B cell (primary cell): ENCODE results near the gene CACNA2D3. TPM values are rescaled to one million over a fixed set of nuclear protein-coding genes. Genes with fewer than 3 reads are reported as not detected.

Experiments
- ATAC-seq: fragments of 200-7000 bp; cut with Tn5 transposase; one replicate; pipeline ENCODE4 v1.10.0; 2021; ENCODE audit warnings: low read depth, mild to moderate bottlenecking, moderate number of reproducible peaks, moderate library complexity
- CTCF ChIA-PET: fragments of 350-600 bp; sonication (Branson Sonifier 250); formaldehyde crosslinking; loops from one replicate; lab custom pipeline; 2021; ENCODE audit warnings: antibody characterized with exemption, inconsistent platforms; lab: Charles Lee
- POLR2A ChIA-PET: fragments of 350-600 bp; sonication (Branson Sonifier 250); formaldehyde crosslinking; loops from one replicate; lab custom pipeline; 2021; ENCODE audit warnings: antibody characterized with exemption; lab: Charles Lee
- DNase-seq: peaks from one replicate; pipeline ENCODE4 v3.0.0; 2013
- H2AFZ ChIP-seq: 2 replicates; pipeline ENCODE4 v1.6.1; 2012; ENCODE audit warnings: mild to moderate bottlenecking, low read depth, low read length; ENCODE audit not compliant: insufficient read depth, poor library complexity, severe bottlenecking
- H3K27ac ChIP-seq, 2 donors: 1 replicate in 1 of 2; 2 replicates in 1 of 2; pipeline ENCODE4 v1.5.1; 2012 to 2013; ENCODE audit warnings: low read length in 2 of 2, mild to moderate bottlenecking in 2 of 2, moderate library complexity in 1 of 2
- H3K27me3 ChIP-seq, 4 experiments: fragments of 200-600 bp in 1 of 4; sonication (generic) in 1 of 4; replicated peaks in 1 of 4; 1 replicate in 2 of 4; 2 replicates in 2 of 4; pipeline versions ENCODE4 v1.6.1 to v1.7.0; 2013 to 2016; ENCODE audit warnings: low read length in 3 of 4, mild to moderate bottlenecking in 2 of 4, mixed read lengths in 1 of 4, moderate library complexity in 1 of 4; ENCODE audit not compliant: insufficient read depth in 4 of 4, control insufficient read depth in 3 of 4; ENCODE audit errors: control extremely low read depth in 1 of 4
- H3K36me3 ChIP-seq, 2 experiments: replicated peaks in 1 of 2; 1 replicate in 1 of 2; 2 replicates in 1 of 2; pipeline versions ENCODE4 v1.6.1 to v1.7.1; 2013; ENCODE audit warnings: low read length in 1 of 2; ENCODE audit not compliant: insufficient read depth in 2 of 2, control insufficient read depth in 1 of 2; ENCODE audit errors: control extremely low read depth in 1 of 2, extremely low read depth in 1 of 2
- H3K4me1 ChIP-seq, 2 donors: fragments of 200-600 bp in 1 of 2; sonication (generic) in 1 of 2; 1 replicate in 1 of 2; 2 replicates in 1 of 2; pipeline versions ENCODE4 v1.5.1 to v1.6.1; 2013 to 2017; ENCODE audit warnings: low read length in 2 of 2; ENCODE audit not compliant: control insufficient read depth in 2 of 2, insufficient read depth in 2 of 2
- H3K4me2 ChIP-seq: replicated peaks from 2 replicates; pipeline ENCODE3; 2012; ENCODE audit warnings: mild to moderate bottlenecking, low read depth, low read length; ENCODE audit not compliant: poor library complexity, severe bottlenecking
- H3K4me3 ChIP-seq, 5 experiments: fragments of 200-600 bp in 1 of 5; sonication (generic) in 1 of 5; 1 replicate in 3 of 5; 2 replicates in 2 of 5; pipeline versions ENCODE4 v1.5.1 to v1.7.0; 2011 to 2016; ENCODE audit warnings: low read length in 4 of 5, mild to moderate bottlenecking in 4 of 5, low read depth in 2 of 5, control low read depth in 1 of 5, moderate library complexity in 1 of 5; ENCODE audit not compliant: insufficient read depth in 1 of 5; ENCODE audit errors: control extremely low read depth in 1 of 5, extremely low read depth in 1 of 5
- H3K79me2 ChIP-seq: fragments of 200-600 bp; sonication (generic); one replicate; pipeline ENCODE4 v1.6.0; 2016; ENCODE audit warnings: low read length; ENCODE audit not compliant: control insufficient read depth, insufficient read depth
- H3K9ac ChIP-seq: fragments of 200-600 bp; sonication (generic); 2 replicates; pipeline ENCODE4 v1.6.1; 2017; ENCODE audit warnings: mild to moderate bottlenecking, low read length, moderate library complexity
- H3K9me3 ChIP-seq, 3 donors: one replicate each; pipeline versions ENCODE4 v1.6.1 to v1.7.1; 2013; ENCODE audit warnings: low read length in 2 of 3; ENCODE audit not compliant: control insufficient read depth in 2 of 3, insufficient read depth in 1 of 3; ENCODE audit errors: control extremely low read depth in 1 of 3
- H4K20me1 ChIP-seq: 2 replicates; pipeline ENCODE4 v1.6.0; 2012; ENCODE audit warnings: mild to moderate bottlenecking, low read length; ENCODE audit not compliant: insufficient read depth, control insufficient read depth, poor library complexity, severe bottlenecking
- H3K27ac Mint-ChIP-seq: one replicate; pipeline ENCODE4 v1.8.0; 2021; ENCODE audit warnings: mixed read lengths
- H3K27me3 Mint-ChIP-seq: one replicate; pipeline ENCODE4 v1.8.0; 2021; ENCODE audit warnings: mixed read lengths
- H3K4me1 Mint-ChIP-seq: one replicate; pipeline ENCODE4 v1.8.0; 2021; ENCODE audit warnings: mixed read lengths
- H3K4me3 Mint-ChIP-seq: one replicate; pipeline ENCODE4 v1.8.0; 2021; ENCODE audit warnings: mixed read lengths
- H3K9me3 Mint-ChIP-seq: one replicate; pipeline ENCODE4 v1.8.0; 2022; ENCODE audit warnings: mixed read lengths; ENCODE audit not compliant: insufficient read depth
- CTCF ChIP-seq: fragments of 200-600 bp; IDR thresholded peaks from one replicate; pipeline ENCODE4 v1.8.0; 2022; ENCODE audit warnings: antibody characterized with exemption, mild to moderate bottlenecking
- EZH2 ChIP-seq: IDR thresholded peaks from 2 replicates; pipeline ENCODE4 v1.6.1; 2012; ENCODE audit warnings: borderline replicate concordance, low read depth, mild to moderate bottlenecking, moderate library complexity, low read length; ENCODE audit not compliant: insufficient read depth, poor library complexity, severe bottlenecking
- WGBS: methylation state at CpG from one replicate; pipeline ENCODE4 v1.1.5; 2013; ENCODE audit warnings: missing lambda C conversion rate; ENCODE audit not compliant: insufficient coverage; 5-methylcytosine and 5-hydroxymethylcytosine counted together
- intact Hi-C: fragments of 100-400 bp; cut with micrococcal nuclease; formaldehyde crosslinking; loops from one replicate; pipeline ENCODE4 v1.10.0; 2022
- polyA plus RNA-seq: library from polyadenylated mRNA; depleted of rRNA; stranded (reverse); fragments of >200 nt; gene quantifications from 2 replicates; pipeline ENCODE4 v1.2.3, GENCODE V29; 2012
- total RNA-seq, 2 donors: library from RNA; stranded (reverse); fragments of 120-200 nt in 1 of 2; gene quantifications; 1 replicate in 1 of 2; 2 replicates in 1 of 2; pipeline versions ENCODE4 v1.2.3 to v1.2.4, GENCODE V29; 2013 to 2022

The CACNA2D3 gene
- total and polyA plus RNA-seq, 2 donors (not counting 1 experiment from before 2014, with no cell fraction given): not detected

- no peaks in the 10 kb centered on the region for H3K27me3 Mint-ChIP-seq
- H3K9me3 Mint-ChIP-seq: no peaks in the 10 kb centered on the region
- WGBS: 100% methylated on average over 1 of the region's 1 CpG
These were observed 766.5 kb downstream of the CACNA2D3 start for GRCh38 chr3:54888873-54889272.

GRCh38 chr3:54889731-54890130 is 767.4 kb downstream of the CACNA2D3 start:
- DNase-seq: no peak
- Mint-ChIP-seq H3K27me3 (no peaks in the 10 kb centered on the region), H3K4me3 (no peak overlapping the region), H3K9me3 (no peaks in the 10 kb centered on the region), H3K27ac (no peak overlapping the region), H3K4me1 (no peaks in the 10 kb centered on the region)
- intact Hi-C loops: no loop called here
- H3K4me2 ChIP-seq: no peak overlapping the region
- H2AFZ ChIP-seq: no peak overlapping the region
- ChIA-PET POLR2A (no interaction called here), CTCF (no interaction called here)
- no peak for ATAC-seq
- no peaks in the 10 kb centered on the region for H3K4me1 ChIP-seq
- no peak overlapping the region for H3K4me3 ChIP-seq
- 57% methylated on average over 2 of the region's 3 CpGs for WGBS
- H3K79me2 ChIP-seq: no peaks in the 10 kb centered on the region
- no peaks in the 10 kb centered on the region for H3K27me3 ChIP-seq
- no peak for TF ChIP-seq EZH2
- no peak for TF ChIP-seq CTCF
- no peaks in the 10 kb centered on the region for H3K36me3 ChIP-seq
- no peaks in the 10 kb centered on the region for H4K20me1 ChIP-seq
- H3K9me3 ChIP-seq: peaks cover 0 to 13% (median 0%) of the 10 kb centered on the region in 3 donors
- no peak overlapping the region for H3K27ac ChIP-seq
- H3K9ac ChIP-seq: no peak overlapping the region

More at GRCh38 chr3:54888873-54889272, 766.5 kb downstream of the CACNA2D3 start:
- Histone ChIP-seq H2AFZ (no peak overlapping the region), H3K27ac (no peak overlapping the region), H3K9me3 (peaks cover 0 to 13% (median 0%) of the 10 kb centered on the region in 3 donors), H3K4me3 (no peak overlapping the region), H3K9ac (no peak overlapping the region), H3K4me1 (no peaks in the 10 kb centered on the region), H3K36me3 (no peaks in the 10 kb centered on the region), H3K79me2 (no peaks in the 10 kb centered on the region), H4K20me1 (no peaks in the 10 kb centered on the region), H3K4me2 (no peak overlapping the region), H3K27me3 (no peaks in the 10 kb centered on the region)
- ChIA-PET CTCF (no interaction called here), POLR2A (no interaction called here)
- ATAC-seq (no peak), DNase-seq (no peak)
- TF ChIP-seq EZH2: no peak
- no peak for TF ChIP-seq CTCF
- intact Hi-C loops: no loop called here
- Mint-ChIP-seq H3K27ac (no peak overlapping the region), H3K4me1 (no peaks in the 10 kb centered on the region), H3K4me3 (no peak overlapping the region)
